HG03097 (cell line): ENCODE data around the gene ZNF335.
A peak's percentile ranks its signal among the peaks of the same experiment; 100 is the strongest.
"Not testable (repeated sequence)": the region's sequence is repeated elsewhere in the genome, so short reads cannot be mapped to it uniquely, and the experiment has no call there.

Experiments used
- ATAC-seq: cut with Tn5 transposase; IDR thresholded peaks from one replicate; pipeline ENCODE4 v1.9.1; 2021; ENCODE audit not compliant: unreplicated experiment, low FRiP score

ZNF335 gene

GRCh38 chr20:45918182-45918737 is 53.7 kb downstream of the ZNF335 start:
- ATAC-seq: no peak

- ATAC-seq: no peak
These were observed 54.2 kb downstream of the ZNF335 start for GRCh38 chr20:45917790-45918141.

- ATAC-seq: no peak
These were observed 58.9 kb downstream of the ZNF335 start for GRCh38 chr20:45913116-45913515.

GRCh38 chr20:45912344-45912682 is 59.7 kb downstream of the ZNF335 start:
- ATAC-seq: no peak

GRCh38 chr20:45911486-45912343 is 60.3 kb downstream of the ZNF335 start, which contains the start of gene PLTP:
Gene PLTP (minus strand): TSS chr20:45912155. CDS start chr20:45911452, 703 bp downstream.
- ATAC-seq: no peak

GRCh38 chr20:45910670-45911485 is 61.1 kb downstream of the ZNF335 start:
- peak; percentile 86 for ATAC-seq

- no peak for ATAC-seq
These were observed 62.0 kb downstream of the ZNF335 start for GRCh38 chr20:45909817-45910669.

- ATAC-seq: no peak
These were observed 62.6 kb downstream of the ZNF335 start for GRCh38 chr20:45909336-45909808.

- ATAC-seq: no peak
These were observed 63.9 kb downstream of the ZNF335 start for GRCh38 chr20:45908084-45908483.

GRCh38 chr20:45907219-45907948 is 64.6 kb downstream of the ZNF335 start:
- no peak for ATAC-seq

GRCh38 chr20:45905505-45906079 is 66.4 kb downstream of the ZNF335 start:
- no peak for ATAC-seq

- no peak for ATAC-seq
These were observed 67.2 kb downstream of the ZNF335 start for GRCh38 chr20:45904583-45905504.

- no peak for ATAC-seq
These were observed 69.8 kb downstream of the ZNF335 start for GRCh38 chr20:45902199-45902701.

- not testable (repeated sequence) for ATAC-seq
These were observed 70.7 kb downstream of the ZNF335 start for GRCh38 chr20:45901332-45901731.

- ATAC-seq: no peak
These were observed 72.8 kb downstream of the ZNF335 start for GRCh38 chr20:45899046-45899835.
